Bronchial epithelial cell (primary cell): ENCODE data around the gene KLRF2. TPM values are rescaled to one million over a fixed set of nuclear protein-coding genes. Genes with fewer than 3 reads are reported as not detected.

Experiments
- DNase-seq: peaks from one replicate; pipeline ENCODE4 v3.0.0-alpha.2; 2010; ENCODE audit warnings: low read depth
- FAIRE-seq: peaks from 2 replicates; lab custom pipeline; 2011; peaks lifted over from hg19 to GRCh38; lab: Jason Lieb, UNC
- H3K27me3 ChIP-seq: 2 replicates; pipeline ENCODE4 v1.5.1; 2011; ENCODE audit warnings: low read length; ENCODE audit not compliant: control insufficient read depth, insufficient read depth
- H3K36me3 ChIP-seq: 2 replicates; pipeline ENCODE4 v1.5.1; 2011; ENCODE audit warnings: low read length; ENCODE audit not compliant: control insufficient read depth, insufficient read depth
- H3K4me3 ChIP-seq: 2 replicates; pipeline ENCODE4 v1.5.1; 2011; ENCODE audit warnings: mild to moderate bottlenecking, low read depth, low read length, control low read depth
- CTCF ChIP-seq: IDR thresholded peaks from 2 replicates; pipeline ENCODE4 v1.5.1; 2011; ENCODE audit warnings: mild to moderate bottlenecking, moderate library complexity, low read length, control low read depth, inconsistent platforms; ENCODE audit not compliant: insufficient read depth, severe bottlenecking
- total RNA-seq: library from RNA; depleted of rRNA; stranded (reverse); fragments of >200 nt; gene quantifications from 2 replicates; pipeline ENCODE4 v1.2.1, GENCODE V29; 2014

The KLRF2 gene
- total RNA-seq, 1 donor from 2014 or later = not detected

- no peak for DNase-seq
- Histone ChIP-seq H3K27me3 (no peaks in the 10 kb centered on the region), H3K4me3 (no peak overlapping the region), H3K36me3 (no peaks in the 10 kb centered on the region)
- TF ChIP-seq CTCF = no peak
- no peak for FAIRE-seq
Observed at GRCh38 chr12:9919443-9919842, 38.2 kb downstream of the KLRF2 start.

GRCh38 chr12:9920451-9920850 is 39.2 kb downstream of the KLRF2 start:
- FAIRE-seq = no peak
- Histone ChIP-seq H3K36me3 (no peaks in the 10 kb centered on the region), H3K27me3 (no peaks in the 10 kb centered on the region), H3K4me3 (no peak overlapping the region)
- TF ChIP-seq CTCF = no peak
- no peak for DNase-seq

- FAIRE-seq = no peak
- no peak for DNase-seq
- no peaks in the 10 kb centered on the region for H3K27me3 ChIP-seq
- H3K36me3 ChIP-seq = no peaks in the 10 kb centered on the region
- TF ChIP-seq CTCF = no peak
- no peak overlapping the region for H3K4me3 ChIP-seq
Observed at GRCh38 chr12:9922429-9922828, 41.1 kb downstream of the KLRF2 start.

- FAIRE-seq = peak; percentile 47
- H3K4me3 ChIP-seq = no peak overlapping the region
Observed at GRCh38 chr12:9925705-9926393, 44.6 kb downstream of the KLRF2 start.

GRCh38 chr12:9926876-9927275 is 45.6 kb downstream of the KLRF2 start:
- peak; percentile 23 for DNase-seq
- H3K36me3 ChIP-seq = no peaks in the 10 kb centered on the region
- no peak for TF ChIP-seq CTCF
- H3K4me3 ChIP-seq = no peak overlapping the region
- FAIRE-seq = no peak
- no peaks in the 10 kb centered on the region for H3K27me3 ChIP-seq

More at GRCh38 chr12:9925705-9926393, 44.6 kb downstream of the KLRF2 start:
- peak; percentile 38 for TF ChIP-seq CTCF
- peak; percentile 56 for DNase-seq
- Histone ChIP-seq H3K36me3 (no peaks in the 10 kb centered on the region), H3K27me3 (no peaks in the 10 kb centered on the region)

GRCh38 chr12:9928607-9929006 is 47.3 kb downstream of the KLRF2 start:
- no peak for FAIRE-seq
- no peak for DNase-seq
- no peak overlapping the region for H3K4me3 ChIP-seq
- no peaks in the 10 kb centered on the region for H3K36me3 ChIP-seq
- TF ChIP-seq CTCF = no peak
- no peaks in the 10 kb centered on the region for H3K27me3 ChIP-seq
